MM.1S (cell line): ENCODE measurements around the gene RPAP3.

Source experiments
- DNase-seq: peaks from one replicate; pipeline ENCODE4 v3.0.0-alpha.2; 2015
- H2AFZ ChIP-seq: fragments of 300-600 bp; sonication (generic); 2 replicates; pipeline ENCODE4 v1.6.0; 2016; ENCODE audit warnings: antibody characterized with exemption, low read length
- H3F3A ChIP-seq: fragments of 300-600 bp; sonication (generic); 2 replicates; pipeline ENCODE4 v1.6.1; 2016; ENCODE audit warnings: mild to moderate bottlenecking, antibody characterized with exemption, low read length, moderate library complexity, mixed read lengths; ENCODE audit not compliant: insufficient read depth
- H3K27ac ChIP-seq: fragments of 300-600 bp; sonication (generic); 2 replicates; pipeline ENCODE4 v1.5.1; 2016; ENCODE audit warnings: mild to moderate bottlenecking, low read length
- H3K27me3 ChIP-seq: fragments of 300-600 bp; sonication (generic); replicated peaks from 2 replicates; pipeline ENCODE4 v1.6.0; 2016; ENCODE audit warnings: low read length; ENCODE audit not compliant: insufficient read depth
- H3K36me3 ChIP-seq: fragments of 300-600 bp; sonication (generic); replicated peaks from 2 replicates; pipeline ENCODE4 v1.6.1; 2016; ENCODE audit warnings: mild to moderate bottlenecking, low read length, mixed read lengths; ENCODE audit not compliant: insufficient read depth
- H3K4me1 ChIP-seq: fragments of 300-600 bp; sonication (generic); 2 replicates; pipeline ENCODE4 v1.6.1; 2016; ENCODE audit warnings: low read length, mixed read lengths
- H3K4me2 ChIP-seq: fragments of 300-600 bp; sonication (generic); 2 replicates; pipeline ENCODE4 v1.6.0; 2016; ENCODE audit warnings: low read depth, low read length
- H3K4me3 ChIP-seq: fragments of 300-600 bp; sonication (generic); 2 replicates; pipeline ENCODE4 v1.5.1; 2016; ENCODE audit warnings: low read length, mixed read lengths
- H3K79me2 ChIP-seq: fragments of 300-600 bp; sonication (generic); 2 replicates; pipeline ENCODE4 v1.6.1; 2016; ENCODE audit warnings: mixed run types, low read length, mixed read lengths
- H3K9ac ChIP-seq: fragments of 300-600 bp; sonication (generic); 2 replicates; pipeline ENCODE4 v1.6.1; 2016; ENCODE audit warnings: low read length, mixed read lengths
- H3K9me2 ChIP-seq: fragments of 300-600 bp; sonication (generic); replicated peaks from 2 replicates; pipeline ENCODE4 v1.6.1; 2016; ENCODE audit warnings: mild to moderate bottlenecking, low read length, mixed read lengths; ENCODE audit not compliant: insufficient read depth
- H3K9me3 ChIP-seq: fragments of 300-600 bp; sonication (generic); replicated peaks from 2 replicates; pipeline ENCODE4 v1.6.1; 2016; ENCODE audit warnings: mild to moderate bottlenecking, low read length, mixed read lengths; ENCODE audit not compliant: insufficient read depth
- H4K20me1 ChIP-seq: fragments of 300-600 bp; sonication (generic); 2 replicates; pipeline ENCODE4 v1.6.1; 2016; ENCODE audit warnings: mild to moderate bottlenecking, low read length, moderate library complexity, mixed read lengths; ENCODE audit not compliant: insufficient read depth
- CTCF ChIP-seq: fragments of 300-600 bp; sonication (generic); IDR thresholded peaks from 2 replicates; pipeline ENCODE4 v1.5.1; 2016; ENCODE audit warnings: antibody characterized with exemption, low read length, mixed read lengths
- EZH2 ChIP-seq: fragments of 300-600 bp; sonication (generic); optimal IDR thresholded peaks from 2 replicates; pipeline ENCODE3; 2017; ENCODE audit warnings: low read depth, mild to moderate bottlenecking, antibody characterized with exemption, low read length, mixed read lengths
- EZH2phosphoT487 ChIP-seq: fragments of 300-600 bp; sonication (generic); IDR thresholded peaks from 2 replicates; pipeline ENCODE4 v1.6.1; 2018; ENCODE audit warnings: antibody characterized with exemption, low read length

The RPAP3 gene

GRCh38 chr12:47737936-47738594 lies 32.2 kb upstream of the RPAP3 start:
- H3K9ac ChIP-seq, result no peak overlapping the region
- H2AFZ ChIP-seq, result no peak overlapping the region
- TF ChIP-seq EZH2, result no peak
- no peak for TF ChIP-seq CTCF
- no peak for TF ChIP-seq EZH2phosphoT487
- H3K36me3 ChIP-seq, result no peaks in the 10 kb centered on the region
- H3K4me1 ChIP-seq, result peaks cover 14% of the 10 kb centered on the region
- no peak overlapping the region for H3K27ac ChIP-seq
- no peak overlapping the region for H3K4me3 ChIP-seq
- peaks cover 5% of the 10 kb centered on the region; the same call in 1 of the 2 replicates for H3F3A ChIP-seq
- no peaks in the 10 kb centered on the region for H3K79me2 ChIP-seq
- DNase-seq, result no peak
- H4K20me1 ChIP-seq, result no peaks in the 10 kb centered on the region
- no peak overlapping the region for H3K4me2 ChIP-seq
- H3K27me3 ChIP-seq, result no peaks in the 10 kb centered on the region
- H3K9me2 ChIP-seq, result no peaks in the 10 kb centered on the region
- H3K9me3 ChIP-seq, result no peaks in the 10 kb centered on the region

GRCh38 chr12:47736877-47737676 lies 31.2 kb upstream of the RPAP3 start:
- Histone ChIP-seq H3K79me2 (no peaks in the 10 kb centered on the region), H3K4me2 (no peak overlapping the region), H3K36me3 (no peaks in the 10 kb centered on the region), H3K4me3 (no peak overlapping the region), H3K9ac (no peak overlapping the region), H3F3A (peaks cover 5% of the 10 kb centered on the region; the same call in 1 of the 2 replicates), H3K4me1 (peaks cover 14% of the 10 kb centered on the region), H3K9me2 (no peaks in the 10 kb centered on the region), H2AFZ (no peak overlapping the region), H3K27me3 (no peaks in the 10 kb centered on the region), H4K20me1 (no peaks in the 10 kb centered on the region), H3K9me3 (no peaks in the 10 kb centered on the region), H3K27ac (no peak overlapping the region)
- DNase-seq, result no peak
- no peak for TF ChIP-seq EZH2
- no peak for TF ChIP-seq CTCF
- TF ChIP-seq EZH2phosphoT487, result no peak

- Histone ChIP-seq H3K79me2 (no peaks in the 10 kb centered on the region), H3K9me3 (no peaks in the 10 kb centered on the region), H3K4me1 (peaks cover 7% of the 10 kb centered on the region), H3K9ac (no peak overlapping the region), H3K9me2 (no peaks in the 10 kb centered on the region), H3K4me2 (no peak overlapping the region), H3K4me3 (no peak overlapping the region), H3F3A (no peaks in the 10 kb centered on the region), H3K27me3 (no peaks in the 10 kb centered on the region), H3K36me3 (no peaks in the 10 kb centered on the region), H3K27ac (no peak overlapping the region), H2AFZ (no peak overlapping the region), H4K20me1 (no peaks in the 10 kb centered on the region)
- TF ChIP-seq EZH2phosphoT487 (no peak), CTCF (no peak), EZH2 (no peak)
- DNase-seq, result no peak
Measured at GRCh38 chr12:47736216-47736615, 30.4 kb upstream of the RPAP3 start.
